BJ (cell line): Measurements from ENCODE around the gene GPR179. TPM values are rescaled to one million over a fixed set of nuclear protein-coding genes. Genes with fewer than 3 reads are reported as not detected.
"Not testable (repeated sequence)": the region's sequence is repeated elsewhere in the genome, so short reads cannot be mapped to it uniquely, and the experiment has no call there.

Experiments
- CTCF ChIA-PET: fragments of 350-600 bp; formaldehyde crosslinking; extraction: SDS; loops from one replicate; lab custom pipeline; 2021; ENCODE audit warnings: antibody characterized with exemption, inconsistent platforms; lab: Yijun Ruan, JAX
- POLR2A ChIA-PET: fragments of 300-600 bp; sonication (Branson Sonifier 250); formaldehyde crosslinking; extraction: SDS; loops from one replicate; lab custom pipeline; 2021; ENCODE audit warnings: antibody characterized with exemption; lab: Charles Lee
- DNase-seq: peaks from one replicate; pipeline ENCODE4 v3.0.0-alpha.2; 2011; ENCODE audit warnings: low read depth
- H3K27me3 ChIP-seq: 2 replicates; pipeline ENCODE4 v1.6.0; 2011; ENCODE audit warnings: low read length; ENCODE audit not compliant: control insufficient read depth, insufficient read depth
- H3K36me3 ChIP-seq: 2 replicates; pipeline ENCODE4 v1.5.1; 2011; ENCODE audit warnings: low read length; ENCODE audit not compliant: control insufficient read depth, insufficient read depth
- H3K4me3 ChIP-seq: 2 replicates; pipeline ENCODE4 v1.5.1; 2011; ENCODE audit warnings: low read depth, mild to moderate bottlenecking, control low read depth, low read length
- CTCF ChIP-seq: IDR thresholded peaks from 2 replicates; pipeline ENCODE4 v1.5.1; 2011; ENCODE audit warnings: low read depth, mild to moderate bottlenecking, control low read depth, inconsistent platforms, low read length, moderate library complexity; ENCODE audit not compliant: insufficient read depth
- polyA plus RNA-seq: library from polyadenylated mRNA; depleted of rRNA; stranded (reverse); fragments of >200 nt; gene quantifications from 2 replicates; pipeline ENCODE4 v1.2.3, GENCODE V29; 2011; rRNA removed

GPR179 gene
- polyA plus RNA-seq, 1 experiment: not detected

- POLR2A ChIA-PET, H3K4me3 ChIP-seq, H3K36me3 ChIP-seq, DNase-seq, H3K27me3 ChIP-seq: not testable (repeated sequence)
- TF ChIP-seq CTCF: peak; percentile 39
- CTCF ChIA-PET: interaction anchor here (0.6 kb wide), 1 partner anchor 728 kb away, joined by 3 read pairs; no protein-coding TSS in a partner anchor
Measured at GRCh38 chr17:38288217-38288827, 55.4 kb downstream of the GPR179 start.

GRCh38 chr17:38286501-38287091 is 57.2 kb downstream of the GPR179 start:
- POLR2A ChIA-PET, H3K4me3 ChIP-seq, CTCF ChIA-PET, H3K27me3 ChIP-seq, H3K36me3 ChIP-seq: not testable (repeated sequence)
- DNase-seq: peak; percentile 31

- H3K36me3 ChIP-seq, CTCF ChIA-PET, H3K4me3 ChIP-seq, POLR2A ChIA-PET, H3K27me3 ChIP-seq, DNase-seq: not testable (repeated sequence)
Measured at GRCh38 chr17:38285994-38286393, 57.8 kb downstream of the GPR179 start.

Other genes with a start within 250 kb of the GPR179 start
- gene TBC1D3E, start 216.0 kb downstream of the GPR179 start, polyA plus RNA-seq: not detected in 2 replicates
- not detected in 2 replicates for gene TBC1D3, start 151.4 kb downstream of the GPR179 start, polyA plus RNA-seq
- gene MRPL45, start 46.8 kb downstream of the GPR179 start, polyA plus RNA-seq: 58.9 and 76.4 TPM in 2 replicates
- gene SOCS7, start 7.9 kb upstream of the GPR179 start, polyA plus RNA-seq: 7.4 and 9.2 TPM in 2 replicates
- 15.7 and 17.2 TPM in 2 replicates for gene ARHGAP23, start 84.5 kb upstream of the GPR179 start, polyA plus RNA-seq